ENCODE results near the gene TAL1.

DNA sequence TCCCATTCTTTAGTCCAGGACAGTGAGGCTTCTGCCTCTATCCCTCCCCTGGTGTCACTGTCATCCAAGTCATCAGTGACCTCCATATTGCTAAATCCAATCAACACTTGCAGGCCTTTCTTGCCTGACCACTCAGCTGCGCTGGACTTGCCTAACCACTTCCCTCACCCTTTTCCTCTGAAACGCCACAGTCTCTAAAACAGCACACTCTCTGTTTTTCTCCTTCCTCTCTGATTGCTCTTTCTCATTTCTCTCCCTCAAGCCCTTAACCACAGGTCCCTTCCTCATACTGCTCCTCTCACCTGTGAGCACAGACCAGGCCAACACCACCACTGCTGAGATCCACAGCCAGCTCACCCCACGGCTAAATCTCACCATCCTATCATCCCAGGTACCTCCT lies 17.5 kb downstream of the TAL1 start:
- TF ChIP-seq, protein P1, sequence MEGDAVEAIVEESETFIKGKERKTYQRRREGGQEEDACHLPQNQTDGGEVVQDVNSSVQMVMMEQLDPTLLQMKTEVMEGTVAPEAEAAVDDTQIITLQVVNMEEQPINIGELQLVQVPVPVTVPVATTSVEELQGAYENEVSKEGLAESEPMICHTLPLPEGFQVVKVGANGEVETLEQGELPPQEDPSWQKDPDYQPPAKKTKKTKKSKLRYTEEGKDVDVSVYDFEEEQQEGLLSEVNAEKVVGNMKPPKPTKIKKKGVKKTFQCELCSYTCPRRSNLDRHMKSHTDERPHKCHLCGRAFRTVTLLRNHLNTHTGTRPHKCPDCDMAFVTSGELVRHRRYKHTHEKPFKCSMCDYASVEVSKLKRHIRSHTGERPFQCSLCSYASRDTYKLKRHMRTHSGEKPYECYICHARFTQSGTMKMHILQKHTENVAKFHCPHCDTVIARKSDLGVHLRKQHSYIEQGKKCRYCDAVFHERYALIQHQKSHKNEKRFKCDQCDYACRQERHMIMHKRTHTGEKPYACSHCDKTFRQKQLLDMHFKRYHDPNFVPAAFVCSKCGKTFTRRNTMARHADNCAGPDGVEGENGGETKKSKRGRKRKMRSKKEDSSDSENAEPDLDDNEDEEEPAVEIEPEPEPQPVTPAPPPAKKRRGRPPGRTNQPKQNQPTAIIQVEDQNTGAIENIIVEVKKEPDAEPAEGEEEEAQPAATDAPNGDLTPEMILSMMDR (IDR thresholded peaks at IDR 0.05 in 4 of 5, conservative IDR thresholded peaks at IDR 0.05 in 1 of 5), result no peak
- no peak for TF ChIP-seq POLR2A (IDR thresholded peaks at IDR 0.05)

Measured in gastrocnemius medialis (tissue), 4 donors.